HCT116 (cell line): ENCODE data around the gene RNF186.

Experiments used
- CEBPB ChIP-seq: IDR thresholded peaks from 2 replicates; pipeline ENCODE4 v1.6.1; 2012; ENCODE audit warnings: low read depth
- CTCF ChIP-seq, 3 experiments: fragments of 200-600 bp in 1 of 3; sonication (generic) in 1 of 3; IDR thresholded peaks in 2 of 3; conservative IDR thresholded peaks in 1 of 3; 2 replicates each; pipeline ENCODE4 v1.5.1; 2012 to 2017; ENCODE audit warnings: low read depth in 2 of 3, low read length in 2 of 3, antibody characterized with exemption in 1 of 3, borderline replicate concordance in 1 of 3, control low read depth in 1 of 3, mild to moderate bottlenecking in 1 of 3, mixed read lengths in 1 of 3, mixed run types in 1 of 3, moderate library complexity in 1 of 3; ENCODE audit not compliant: insufficient read depth in 1 of 3
- EZH2 ChIP-seq: fragments of 200-600 bp; sonication (generic); IDR thresholded peaks from 2 replicates; pipeline ENCODE4 v1.6.1; 2017; ENCODE audit warnings: antibody characterized with exemption, mixed run types
- EZH2phosphoT487 ChIP-seq: fragments of 200-600 bp; IDR thresholded peaks from 2 replicates; pipeline ENCODE4 v1.6.1; 2018; ENCODE audit warnings: antibody characterized with exemption, borderline replicate concordance
- JUND ChIP-seq: IDR thresholded peaks from 2 replicates; pipeline ENCODE4 v1.6.1; 2012
- MAX ChIP-seq: IDR thresholded peaks from 2 replicates; pipeline ENCODE4 v1.6.1; 2012
- POLR2A ChIP-seq: IDR thresholded peaks from 2 replicates; pipeline ENCODE4 v1.7.0; 2011; ENCODE audit warnings: borderline replicate concordance; ENCODE audit not compliant: insufficient read depth, insufficient read length; ENCODE audit errors: extremely low read depth
- POLR2AphosphoS5 ChIP-seq: IDR thresholded peaks from 2 replicates; pipeline ENCODE4 v1.6.1; 2011; ENCODE audit warnings: mild to moderate bottlenecking, low read depth, low read length, moderate library complexity

GRCh38 chr1:19850214-19850613 is 35.1 kb upstream of the RNF186 start:
- TF ChIP-seq MAX (no peak), JUND (no peak), CTCF (IDR thresholded peaks at IDR 0.05 in 2 of 3, conservative IDR thresholded peaks at IDR 0.05 in 1 of 3; ENCODE audit: borderline replicate concordance in 1 of 3, insufficient read depth in 1 of 3, low read depth in 2 of 3, low read length in 2 of 3) (no peak), POLR2A (no peak), EZH2phosphoT487 (no peak), CEBPB (no peak), EZH2 (no peak), POLR2AphosphoS5 (no peak)
